ENCODE data around the gene UQCRQ. TPM values are rescaled to one million over a fixed set of nuclear protein-coding genes. Genes with fewer than 3 reads are reported as not detected.

Gene UQCRQ
- total RNA-seq, 1 experiment from 2014 or later = 306 TPM

DNA sequence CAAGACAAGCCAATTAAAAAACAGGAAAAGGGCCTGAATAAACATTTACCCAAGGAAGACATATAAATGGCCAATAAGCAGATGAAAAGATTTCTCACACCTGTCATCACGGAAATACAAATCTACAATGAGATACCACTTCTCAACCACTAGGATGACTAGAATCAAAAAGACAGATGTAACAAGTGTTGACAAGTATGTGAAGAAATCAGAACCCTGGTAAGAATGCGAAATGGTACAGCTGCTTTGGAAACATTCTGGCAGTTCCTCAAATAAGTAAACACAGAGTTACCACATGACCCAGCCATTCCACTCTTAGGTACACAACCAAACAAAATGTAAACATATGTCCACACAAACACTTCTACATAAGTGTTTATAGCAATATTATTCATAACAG, 39.5 kb downstream of the UQCRQ start:
- peaks cover 7 to 9% of the 10 kb centered on the region in 2 experiments for H3K4me1 Mint-ChIP-seq
- no peak overlapping the region for H3K4me2 ChIP-seq (ENCODE audit: insufficient read depth, insufficient read length, low read length)
- no peaks in the 10 kb centered on the region for H4K20me1 ChIP-seq (ENCODE audit: control insufficient read depth, insufficient read depth, insufficient read length)
- H3K27ac Mint-ChIP-seq = no peak overlapping the region
- H3K9me3 ChIP-seq (ENCODE audit: control insufficient read depth, low read depth, low read length) = no peaks in the 10 kb centered on the region
- no peak overlapping the region for H3K9ac ChIP-seq (ENCODE audit: extremely low read depth, insufficient read length, low read length)
- no peak overlapping the region for H2BK5ac ChIP-seq (ENCODE audit: insufficient read length, low read length)
- no peaks in the 10 kb centered on the region for H3K27me3 Mint-ChIP-seq (ENCODE audit: low read depth)
- H3K56ac ChIP-seq (ENCODE audit: insufficient read length, low read depth, low read length) = no peak overlapping the region
- TF ChIP-seq, protein P1, sequence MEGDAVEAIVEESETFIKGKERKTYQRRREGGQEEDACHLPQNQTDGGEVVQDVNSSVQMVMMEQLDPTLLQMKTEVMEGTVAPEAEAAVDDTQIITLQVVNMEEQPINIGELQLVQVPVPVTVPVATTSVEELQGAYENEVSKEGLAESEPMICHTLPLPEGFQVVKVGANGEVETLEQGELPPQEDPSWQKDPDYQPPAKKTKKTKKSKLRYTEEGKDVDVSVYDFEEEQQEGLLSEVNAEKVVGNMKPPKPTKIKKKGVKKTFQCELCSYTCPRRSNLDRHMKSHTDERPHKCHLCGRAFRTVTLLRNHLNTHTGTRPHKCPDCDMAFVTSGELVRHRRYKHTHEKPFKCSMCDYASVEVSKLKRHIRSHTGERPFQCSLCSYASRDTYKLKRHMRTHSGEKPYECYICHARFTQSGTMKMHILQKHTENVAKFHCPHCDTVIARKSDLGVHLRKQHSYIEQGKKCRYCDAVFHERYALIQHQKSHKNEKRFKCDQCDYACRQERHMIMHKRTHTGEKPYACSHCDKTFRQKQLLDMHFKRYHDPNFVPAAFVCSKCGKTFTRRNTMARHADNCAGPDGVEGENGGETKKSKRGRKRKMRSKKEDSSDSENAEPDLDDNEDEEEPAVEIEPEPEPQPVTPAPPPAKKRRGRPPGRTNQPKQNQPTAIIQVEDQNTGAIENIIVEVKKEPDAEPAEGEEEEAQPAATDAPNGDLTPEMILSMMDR (conservative IDR thresholded peaks at IDR 0.05) = peak; percentile 24; the same call in 1 of the 3 replicates
- H3K79me1 ChIP-seq (ENCODE audit: insufficient read depth, low read depth, low read length, poor library complexity, severe bottlenecking) = peaks cover 4% of the 10 kb centered on the region
- no peak overlapping the region for H2BK120ac ChIP-seq (ENCODE audit: low read depth, low read length, poor library complexity, severe bottlenecking)
- no peak overlapping the region for H3T11ph ChIP-seq (ENCODE audit: low read length)
- H4K5ac ChIP-seq (ENCODE audit: insufficient read length, low read depth, low read length) = no peak overlapping the region
- no peak overlapping the region for H2BK12ac ChIP-seq (ENCODE audit: insufficient read length, low read depth, low read length)
- H2BK20ac ChIP-seq (ENCODE audit: low read depth, low read length, poor library complexity, severe bottlenecking) = no peak overlapping the region
- H3K27ac ChIP-seq (ENCODE audit: insufficient read length, low read depth, low read length) = no peak overlapping the region
- no peaks in the 10 kb centered on the region for H3K23me2 ChIP-seq (ENCODE audit: insufficient read length, low read depth, low read length, poor library complexity, severe bottlenecking)
- no peak overlapping the region for H3K4ac ChIP-seq (ENCODE audit: low read depth, low read length)
- H3K23ac ChIP-seq (ENCODE audit: insufficient read length, low read depth, low read length) = no peak overlapping the region
- no peak overlapping the region for H3K14ac ChIP-seq (ENCODE audit: insufficient read depth, low read length)
- DNase-seq = no peak
- H3K18ac ChIP-seq (ENCODE audit: insufficient read length, low read depth, low read length) = no peak overlapping the region
- H3K27me3 ChIP-seq (ENCODE audit: insufficient read depth, low read length) = no peaks in the 10 kb centered on the region
- H4K8ac ChIP-seq (replicated peaks; ENCODE audit: insufficient read length, low read depth, low read length) = no peak overlapping the region
- no peak overlapping the region for H3K4me3 Mint-ChIP-seq
- H2AK5ac ChIP-seq (ENCODE audit: insufficient read length, low read length) = no peak overlapping the region
- WGBS (ENCODE audit: extremely low coverage, insufficient read length, low lambda C conversion rate) = no CpG with 5 or more reads among the region's 2 CpGs
- H3K36me3 Mint-ChIP-seq (ENCODE audit: insufficient read depth in 1 of 3, low read depth in 3 of 3) = peaks cover 1 to 13% (median 4%) of the 10 kb centered on the region in 3 experiments; a peak in 5 of 7 replicates
- no peak overlapping the region for H4K91ac ChIP-seq (ENCODE audit: insufficient read length, low read depth, low read length)
- no peak overlapping the region for H2BK15ac ChIP-seq (ENCODE audit: low read depth, low read length)
- no peak overlapping the region for H2AFZ ChIP-seq (ENCODE audit: low read length)
- H3K79me2 ChIP-seq (ENCODE audit: insufficient read depth, low read length) = no peaks in the 10 kb centered on the region
- H3K4me1 ChIP-seq (ENCODE audit: insufficient read depth, low read length) = no peaks in the 10 kb centered on the region
- H3K9me3 Mint-ChIP-seq = no peaks in the 10 kb centered on the region

Data from H9 (cell line).